ENCODE data around the gene PRKCA.

The PRKCA gene

DNA sequence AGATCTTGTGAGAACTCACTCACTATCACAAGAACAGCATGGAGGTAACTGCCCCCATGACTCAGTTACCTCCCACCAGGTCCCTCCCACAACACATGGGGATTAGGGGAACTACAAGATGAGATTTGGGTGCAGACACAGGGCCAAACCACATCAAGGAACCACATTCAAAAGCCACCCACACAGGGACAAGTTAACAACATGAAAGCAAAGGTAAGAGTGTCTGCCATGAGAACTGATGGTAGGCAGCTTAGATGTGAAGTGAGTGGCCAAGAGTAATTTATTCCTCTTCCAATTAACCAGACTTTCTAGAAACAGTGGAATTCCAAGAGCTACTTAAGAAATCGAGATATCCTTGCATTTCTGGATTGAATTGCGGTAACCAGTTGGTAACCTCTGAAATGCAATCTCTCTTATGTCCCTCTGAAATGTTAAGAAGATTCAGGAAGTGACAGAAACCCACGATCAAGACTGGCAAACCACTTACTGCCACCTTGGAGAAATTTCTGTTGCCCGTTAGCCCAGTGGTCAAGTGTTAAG, 365.1 kb downstream of the PRKCA start:
- Histone ChIP-seq H3K27ac (ENCODE audit: low read depth, low read length) (no peak overlapping the region), H3K4me3 (ENCODE audit: low read depth in 1 of 2, low read length in 2 of 2) (no peak overlapping the region), H3K9me3 (ENCODE audit: low read length) (no peaks in the 10 kb centered on the region), H3K9ac (ENCODE audit: low read length) (no peak overlapping the region), H3K27me3 (ENCODE audit: control insufficient read depth in 1 of 2, insufficient read depth in 2 of 2, low read length in 2 of 2) (no peaks in the 10 kb centered on the region), H3K4me1 (ENCODE audit: insufficient read depth, low read length) (peaks cover 24% of the 10 kb centered on the region), H3K36me3 (ENCODE audit: insufficient read depth, low read length) (no peaks in the 10 kb centered on the region)

DNA sequence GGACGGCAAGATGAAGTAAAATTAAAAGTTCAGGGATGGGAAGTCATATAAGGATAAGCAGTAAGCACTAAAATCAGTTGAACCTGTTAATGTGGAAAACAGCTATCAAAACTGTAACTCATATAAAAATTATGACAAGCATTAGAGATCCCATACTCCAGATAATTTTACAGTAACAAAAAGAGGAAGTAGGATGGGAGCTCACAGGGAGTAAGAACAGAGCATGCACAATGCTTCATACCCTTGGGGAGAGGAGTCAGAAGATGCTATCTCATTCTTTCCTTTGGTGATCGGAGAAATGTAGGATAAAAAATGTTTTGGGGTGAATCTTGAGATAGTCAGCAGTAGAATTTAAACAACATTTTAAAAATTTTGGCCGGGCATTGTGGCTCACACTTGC, 367.8 kb downstream of the PRKCA start:
- peaks cover 28% of the 10 kb centered on the region for H3K4me1 ChIP-seq (ENCODE audit: insufficient read depth, low read length)
- no peak overlapping the region for H3K9ac ChIP-seq (ENCODE audit: low read length)
- no peaks in the 10 kb centered on the region for H3K36me3 ChIP-seq (ENCODE audit: insufficient read depth, low read length)
- H3K4me3 ChIP-seq (ENCODE audit: low read depth in 1 of 2, low read length in 2 of 2), result no peak overlapping the region
- no peaks in the 10 kb centered on the region for H3K27me3 ChIP-seq (ENCODE audit: control insufficient read depth in 1 of 2, insufficient read depth in 2 of 2, low read length in 2 of 2)
- no peak overlapping the region for H3K27ac ChIP-seq (ENCODE audit: low read depth, low read length)
- no peaks in the 10 kb centered on the region for H3K9me3 ChIP-seq (ENCODE audit: low read length)

DNA sequence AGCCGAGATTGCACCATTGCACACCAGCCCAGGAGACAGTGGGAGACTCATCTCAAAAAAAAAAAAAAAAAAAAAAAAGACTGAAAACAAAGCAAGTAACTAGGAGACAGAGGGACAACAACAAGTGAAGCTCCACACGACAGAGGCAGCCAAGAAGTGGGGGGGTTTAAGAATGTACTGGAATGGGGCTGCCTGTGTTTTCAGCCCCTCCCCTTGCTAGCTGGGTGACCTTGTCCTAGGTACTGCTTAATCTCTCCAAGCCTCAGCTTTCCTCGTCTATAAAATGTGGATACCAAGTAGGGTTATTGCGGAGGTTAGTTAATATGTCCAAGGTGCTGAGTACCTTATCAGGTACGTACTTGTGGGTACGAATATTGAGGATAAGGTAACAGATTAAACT, 368.7 kb downstream of the PRKCA start:
- no peak overlapping the region for H3K4me3 ChIP-seq (ENCODE audit: low read depth in 1 of 2, low read length in 2 of 2)
- H3K9ac ChIP-seq (ENCODE audit: low read length), result no peak overlapping the region
- peaks cover 28% of the 10 kb centered on the region for H3K4me1 ChIP-seq (ENCODE audit: insufficient read depth, low read length)
- no peaks in the 10 kb centered on the region for H3K36me3 ChIP-seq (ENCODE audit: insufficient read depth, low read length)
- H3K27me3 ChIP-seq (ENCODE audit: control insufficient read depth in 1 of 2, insufficient read depth in 2 of 2, low read length in 2 of 2), result no peaks in the 10 kb centered on the region
- no peaks in the 10 kb centered on the region for H3K9me3 ChIP-seq (ENCODE audit: low read length)
- peak overlapping the region; percentile 46 for H3K27ac ChIP-seq (ENCODE audit: low read depth, low read length)

DNA sequence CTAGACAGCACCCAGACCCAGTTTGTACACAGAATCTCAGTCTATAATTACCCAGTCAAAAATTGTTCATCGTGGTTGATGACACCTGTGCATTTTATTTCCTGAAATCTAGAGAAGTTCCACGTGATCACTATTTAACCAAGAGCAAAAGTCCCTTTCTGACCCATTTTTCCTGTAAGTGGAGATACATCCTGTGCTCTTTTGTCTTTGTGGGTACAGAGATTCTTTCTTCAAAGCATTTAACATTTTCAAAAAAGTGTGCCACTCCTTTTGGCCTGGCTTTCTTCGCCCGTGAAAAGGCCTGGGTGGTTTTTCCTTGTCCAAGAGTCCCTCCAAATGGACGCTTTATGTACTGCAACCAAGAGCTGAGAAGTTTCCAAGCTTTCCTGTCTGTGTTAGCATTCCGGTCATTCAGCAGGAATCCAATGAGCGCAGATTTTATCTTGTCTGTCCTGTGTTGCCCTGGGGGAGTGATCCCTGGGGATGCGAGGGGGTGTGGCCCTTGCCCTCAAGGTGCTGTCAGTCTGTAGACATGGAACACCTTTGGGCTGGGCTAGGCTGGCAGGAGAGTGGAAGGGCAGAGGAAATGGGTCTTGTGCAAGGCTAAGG, 371.4 kb downstream of the PRKCA start:
- H3K36me3 ChIP-seq (ENCODE audit: insufficient read depth, low read length), result no peaks in the 10 kb centered on the region
- H3K4me1 ChIP-seq (ENCODE audit: insufficient read depth, low read length), result peaks cover 28% of the 10 kb centered on the region
- H3K27me3 ChIP-seq (ENCODE audit: control insufficient read depth in 1 of 2, insufficient read depth in 2 of 2, low read length in 2 of 2), result no peaks in the 10 kb centered on the region
- H3K9ac ChIP-seq (ENCODE audit: low read length), result no peak overlapping the region
- no peak overlapping the region for H3K4me3 ChIP-seq (ENCODE audit: low read depth in 1 of 2, low read length in 2 of 2)
- H3K27ac ChIP-seq (ENCODE audit: low read depth, low read length), result peak overlapping the region; percentile 67
- H3K9me3 ChIP-seq (ENCODE audit: low read length), result no peaks in the 10 kb centered on the region

DNA sequence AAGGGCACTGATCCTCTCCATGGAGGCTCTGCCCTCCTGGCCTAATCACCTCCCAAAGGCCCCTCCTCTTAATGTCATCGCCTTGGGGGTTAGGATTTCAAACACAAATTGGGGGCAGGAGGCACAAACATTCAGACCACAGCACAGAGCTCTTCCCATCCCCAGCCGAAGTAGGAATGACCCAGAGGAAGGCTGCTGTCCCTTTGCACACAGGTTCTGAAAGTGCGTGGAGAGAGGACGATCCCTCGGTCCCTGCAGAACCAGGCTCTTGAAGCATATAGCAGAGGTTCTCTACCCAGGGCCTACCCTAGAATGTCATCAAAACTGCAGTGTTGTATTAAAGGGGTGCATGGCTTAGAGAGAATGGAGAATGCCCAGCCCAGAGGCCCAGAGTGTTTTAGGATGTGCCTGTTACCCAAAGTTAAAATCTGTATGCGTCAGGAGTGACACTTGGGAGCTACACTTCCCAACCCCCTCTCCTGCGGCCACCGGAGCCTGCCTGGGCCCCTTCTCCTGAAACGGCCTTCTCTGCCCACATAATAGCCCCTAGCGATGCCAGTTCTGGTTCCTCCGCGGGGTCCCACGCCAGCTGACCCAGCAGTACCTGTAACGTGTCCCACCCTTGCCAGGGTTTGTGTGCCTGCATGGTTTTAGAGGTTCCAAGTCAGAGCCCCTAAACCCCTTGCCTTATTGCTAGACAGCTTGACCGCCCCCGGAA, 373.0 kb downstream of the PRKCA start:
- H3K4me3 ChIP-seq (ENCODE audit: low read depth in 1 of 2, low read length in 2 of 2), result no peak overlapping the region
- H3K27ac ChIP-seq (ENCODE audit: low read depth, low read length), result no peak overlapping the region
- H3K9me3 ChIP-seq (ENCODE audit: low read length), result no peaks in the 10 kb centered on the region
- H3K27me3 ChIP-seq (ENCODE audit: control insufficient read depth in 1 of 2, insufficient read depth in 2 of 2, low read length in 2 of 2), result no peaks in the 10 kb centered on the region
- H3K9ac ChIP-seq (ENCODE audit: low read length), result no peak overlapping the region
- no peaks in the 10 kb centered on the region for H3K36me3 ChIP-seq (ENCODE audit: insufficient read depth, low read length)
- peaks cover 28% of the 10 kb centered on the region for H3K4me1 ChIP-seq (ENCODE audit: insufficient read depth, low read length)

DNA sequence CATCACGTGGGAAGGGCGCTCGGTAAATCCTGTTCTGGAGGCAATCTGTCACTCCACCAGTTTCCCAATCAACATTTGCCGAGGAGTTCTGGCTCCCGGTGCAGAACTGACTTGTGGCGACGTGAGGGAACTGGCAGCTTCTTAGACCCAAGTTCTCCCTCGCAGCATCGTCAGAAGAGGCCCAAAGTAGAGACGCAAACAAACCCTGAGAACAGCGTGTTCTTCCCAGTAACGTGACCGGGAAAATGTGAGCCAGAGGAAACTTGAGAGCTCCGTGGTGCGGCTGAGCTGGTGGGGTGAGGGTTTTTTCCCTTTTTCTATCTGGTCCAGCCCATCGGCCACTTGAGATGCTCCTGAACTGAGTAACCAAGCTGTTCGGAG, 373.6 kb downstream of the PRKCA start:
- Histone ChIP-seq H3K27ac (ENCODE audit: low read depth, low read length) (no peak overlapping the region), H3K27me3 (ENCODE audit: control insufficient read depth in 1 of 2, insufficient read depth in 2 of 2, low read length in 2 of 2) (no peaks in the 10 kb centered on the region), H3K9me3 (ENCODE audit: low read length) (no peaks in the 10 kb centered on the region), H3K4me1 (ENCODE audit: insufficient read depth, low read length) (peaks cover 26% of the 10 kb centered on the region), H3K9ac (ENCODE audit: low read length) (no peak overlapping the region), H3K36me3 (ENCODE audit: insufficient read depth, low read length) (no peaks in the 10 kb centered on the region), H3K4me3 (ENCODE audit: low read depth in 1 of 2, low read length in 2 of 2) (no peak overlapping the region)

DNA sequence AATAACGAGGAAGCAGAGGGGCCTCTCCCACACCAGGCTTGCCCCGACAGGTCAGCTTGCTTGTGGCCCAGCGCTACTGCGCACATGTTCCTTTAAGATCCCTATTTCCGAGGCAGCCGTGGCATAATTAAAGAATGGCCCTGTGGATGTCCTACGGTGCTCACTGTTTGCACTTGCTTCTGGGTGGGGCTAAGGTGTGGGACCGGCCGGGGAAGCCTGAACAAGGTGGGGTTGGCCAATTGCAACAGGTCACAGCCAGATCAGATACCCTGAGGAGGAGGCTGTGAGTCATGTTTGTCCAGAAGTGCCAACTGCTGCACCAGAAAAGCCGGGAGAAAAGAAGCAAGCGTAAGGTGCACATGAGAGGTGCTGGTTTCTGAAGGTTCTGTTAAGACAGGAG, 374.0 kb downstream of the PRKCA start:
- no peaks in the 10 kb centered on the region for H3K9me3 ChIP-seq (ENCODE audit: low read length)
- no peak overlapping the region for H3K27ac ChIP-seq (ENCODE audit: low read depth, low read length)
- peaks cover 22% of the 10 kb centered on the region for H3K4me1 ChIP-seq (ENCODE audit: insufficient read depth, low read length)
- H3K9ac ChIP-seq (ENCODE audit: low read length), result no peak overlapping the region
- no peaks in the 10 kb centered on the region for H3K36me3 ChIP-seq (ENCODE audit: insufficient read depth, low read length)
- no peaks in the 10 kb centered on the region for H3K27me3 ChIP-seq (ENCODE audit: control insufficient read depth in 1 of 2, insufficient read depth in 2 of 2, low read length in 2 of 2)
- H3K4me3 ChIP-seq (ENCODE audit: low read depth in 1 of 2, low read length in 2 of 2), result no peak overlapping the region

DNA sequence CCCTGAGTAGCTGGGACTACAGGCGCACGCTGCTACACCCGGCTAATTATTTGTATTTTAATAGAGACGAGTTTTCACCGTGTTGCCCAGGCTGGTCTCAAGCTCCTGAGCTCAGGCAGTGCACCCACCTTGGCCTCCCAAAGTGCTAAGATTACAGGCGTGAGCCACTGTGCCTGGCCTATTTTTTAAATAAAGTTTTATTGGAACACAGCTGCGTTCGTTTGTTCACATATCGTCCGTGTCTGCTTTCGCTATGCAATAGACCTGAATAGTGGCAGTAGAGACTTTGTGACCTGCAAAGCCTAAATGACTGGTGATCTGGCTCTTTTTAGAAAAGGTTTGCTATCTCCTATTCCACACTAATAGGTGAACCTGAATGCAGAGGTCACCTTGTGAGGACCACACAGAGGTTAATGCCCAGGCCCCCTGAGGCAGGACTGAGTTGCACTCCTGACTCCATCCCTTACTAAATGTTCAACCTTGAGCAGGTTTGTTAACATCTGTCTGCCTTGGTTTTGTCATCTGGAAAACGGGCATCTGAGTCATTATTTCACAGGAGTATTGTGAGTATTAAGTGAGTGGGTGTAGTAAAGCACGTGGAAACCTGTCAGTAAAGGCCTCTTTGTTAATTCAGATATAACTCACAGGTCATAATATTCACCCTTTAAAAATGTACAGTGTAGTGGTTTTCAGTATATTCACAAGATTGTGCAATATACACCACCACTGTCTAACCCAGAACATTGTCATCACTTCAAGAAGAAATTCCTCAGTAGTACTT, 375.0 kb downstream of the PRKCA start:
- Histone ChIP-seq H3K4me1 (ENCODE audit: insufficient read depth, low read length) (peaks cover 18% of the 10 kb centered on the region), H3K36me3 (ENCODE audit: insufficient read depth, low read length) (no peaks in the 10 kb centered on the region), H3K27me3 (ENCODE audit: control insufficient read depth in 1 of 2, insufficient read depth in 2 of 2, low read length in 2 of 2) (no peaks in the 10 kb centered on the region), H3K27ac (ENCODE audit: low read depth, low read length) (no peak overlapping the region), H3K9ac (ENCODE audit: low read length) (no peak overlapping the region), H3K4me3 (ENCODE audit: low read depth in 1 of 2, low read length in 2 of 2) (no peak overlapping the region), H3K9me3 (ENCODE audit: low read length) (no peaks in the 10 kb centered on the region)

DNA sequence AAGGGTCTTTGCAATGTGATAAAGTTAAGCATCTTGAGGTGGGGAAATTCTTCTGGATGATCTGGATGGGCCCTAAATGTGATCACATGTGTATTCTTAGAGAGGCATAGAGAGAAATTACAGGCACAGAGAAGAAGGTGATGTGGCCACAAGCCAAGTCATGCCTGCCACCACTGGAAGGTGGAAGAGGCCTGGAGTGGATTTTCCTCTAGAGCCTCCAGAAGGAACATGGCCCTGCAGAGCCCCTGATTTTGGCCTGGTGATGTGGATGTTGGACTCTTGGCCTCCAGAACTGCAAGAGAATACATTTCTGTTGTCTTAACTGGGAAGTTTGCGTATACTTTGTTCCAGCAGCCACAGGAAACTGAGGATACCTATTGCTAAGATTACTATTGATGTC, 375.6 kb downstream of the PRKCA start:
- Histone ChIP-seq H3K27ac (ENCODE audit: low read depth, low read length) (no peak overlapping the region), H3K9ac (ENCODE audit: low read length) (no peak overlapping the region)

DNA sequence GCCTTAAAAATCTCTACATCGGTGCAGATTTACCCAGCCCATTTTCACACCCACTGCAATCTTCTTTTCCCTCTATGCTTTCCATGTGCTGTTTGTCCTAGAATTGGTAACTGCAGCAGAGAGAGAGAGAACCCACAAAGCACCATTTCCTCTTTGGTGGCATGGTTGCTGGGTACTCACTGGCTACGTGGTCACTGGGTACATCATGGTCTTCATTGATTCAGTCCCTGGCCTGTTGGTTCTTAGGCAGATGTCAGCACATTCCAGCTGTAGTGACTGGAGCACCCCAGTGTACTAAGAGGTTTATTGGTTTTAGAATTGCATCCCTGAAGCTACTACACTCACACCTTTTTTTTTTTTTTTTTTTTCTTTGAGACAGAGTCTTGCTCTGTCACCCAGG, 376.4 kb downstream of the PRKCA start:
- Histone ChIP-seq H3K27me3 (ENCODE audit: control insufficient read depth in 1 of 2, insufficient read depth in 2 of 2, low read length in 2 of 2) (no peaks in the 10 kb centered on the region), H3K4me1 (ENCODE audit: insufficient read depth, low read length) (peaks cover 6% of the 10 kb centered on the region), H3K9me3 (ENCODE audit: low read length) (no peaks in the 10 kb centered on the region), H3K36me3 (ENCODE audit: insufficient read depth, low read length) (no peaks in the 10 kb centered on the region), H3K27ac (ENCODE audit: low read depth, low read length) (no peak overlapping the region), H3K4me3 (ENCODE audit: low read depth in 1 of 2, low read length in 2 of 2) (no peak overlapping the region), H3K9ac (ENCODE audit: low read length) (no peak overlapping the region)

More for the DNA sequence above, 375.6 kb downstream of the PRKCA start:
- Histone ChIP-seq H3K36me3 (ENCODE audit: insufficient read depth, low read length) (no peaks in the 10 kb centered on the region), H3K27me3 (ENCODE audit: control insufficient read depth in 1 of 2, insufficient read depth in 2 of 2, low read length in 2 of 2) (no peaks in the 10 kb centered on the region), H3K4me3 (ENCODE audit: low read depth in 1 of 2, low read length in 2 of 2) (no peak overlapping the region), H3K4me1 (ENCODE audit: insufficient read depth, low read length) (peaks cover 13% of the 10 kb centered on the region), H3K9me3 (ENCODE audit: low read length) (no peaks in the 10 kb centered on the region)

DNA sequence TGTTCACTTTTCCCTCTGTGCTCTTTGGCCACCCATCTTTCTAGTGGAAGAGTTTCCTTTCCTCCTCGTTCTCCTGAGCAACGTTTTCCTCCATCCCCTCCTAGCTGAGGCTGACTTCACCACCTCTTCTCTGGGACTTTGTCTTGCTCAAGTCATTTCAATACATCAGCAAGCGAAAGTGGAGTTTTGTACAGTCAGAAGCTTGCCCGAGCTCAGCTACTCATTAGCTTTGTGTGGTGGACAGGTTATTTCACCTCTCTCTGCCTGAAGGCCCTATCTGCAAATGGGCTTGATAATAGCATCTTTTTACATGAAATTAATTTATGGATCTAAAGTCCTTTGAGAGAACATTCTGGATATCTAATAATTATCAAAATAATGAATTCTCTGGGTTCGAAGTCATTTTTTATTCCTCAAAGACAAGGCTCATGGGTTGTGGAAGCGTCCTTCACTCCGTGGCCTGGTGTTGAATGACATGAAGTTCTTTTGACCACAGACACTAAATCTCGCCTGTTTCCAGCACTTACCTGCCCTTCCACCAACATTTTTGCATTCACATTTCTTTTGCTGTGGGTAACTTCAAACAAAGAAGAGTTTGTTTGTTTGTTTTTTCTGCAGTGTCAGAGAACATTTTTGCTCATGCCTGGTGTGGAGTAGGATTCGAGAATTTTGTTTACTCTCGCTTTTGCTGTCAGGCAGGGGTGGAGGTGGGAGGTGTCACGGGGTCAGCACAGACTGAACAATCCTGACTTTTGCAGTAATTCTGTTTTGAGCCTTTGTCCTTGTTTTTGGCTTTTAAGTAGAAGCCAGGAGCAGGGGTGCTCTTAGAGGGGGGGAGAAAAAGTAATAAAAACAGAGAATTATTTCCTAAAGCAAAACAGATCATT, 377.5 kb downstream of the PRKCA start:
- Histone ChIP-seq H3K9ac (ENCODE audit: low read length) (no peak overlapping the region), H3K27me3 (ENCODE audit: control insufficient read depth in 1 of 2, insufficient read depth in 2 of 2, low read length in 2 of 2) (no peaks in the 10 kb centered on the region), H3K9me3 (ENCODE audit: low read length) (no peaks in the 10 kb centered on the region), H3K27ac (ENCODE audit: low read depth, low read length) (no peak overlapping the region), H3K4me3 (ENCODE audit: low read depth in 1 of 2, low read length in 2 of 2) (no peak overlapping the region), H3K4me1 (ENCODE audit: insufficient read depth, low read length) (peaks cover 6% of the 10 kb centered on the region), H3K36me3 (ENCODE audit: insufficient read depth, low read length) (no peaks in the 10 kb centered on the region)
